GM10266 (cell line): ENCODE measurements around the gene OR56A1.
"Not testable (repeated sequence)": the region's sequence is repeated elsewhere in the genome, so short reads cannot be mapped to it uniquely, and the experiment has no call there.

ENCODE experiments used
- DNase-seq: peaks from one replicate; pipeline ENCODE4 v3.0.0; 2012; ENCODE audit errors: extremely low spot score
- CTCF ChIP-seq: IDR thresholded peaks from 2 replicates; pipeline ENCODE4 v1.5.1; 2012; ENCODE audit warnings: mild to moderate bottlenecking, low read depth; ENCODE audit not compliant: control insufficient read depth, insufficient read depth; ENCODE audit errors: missing control alignments

OR56A1 gene

DNA sequence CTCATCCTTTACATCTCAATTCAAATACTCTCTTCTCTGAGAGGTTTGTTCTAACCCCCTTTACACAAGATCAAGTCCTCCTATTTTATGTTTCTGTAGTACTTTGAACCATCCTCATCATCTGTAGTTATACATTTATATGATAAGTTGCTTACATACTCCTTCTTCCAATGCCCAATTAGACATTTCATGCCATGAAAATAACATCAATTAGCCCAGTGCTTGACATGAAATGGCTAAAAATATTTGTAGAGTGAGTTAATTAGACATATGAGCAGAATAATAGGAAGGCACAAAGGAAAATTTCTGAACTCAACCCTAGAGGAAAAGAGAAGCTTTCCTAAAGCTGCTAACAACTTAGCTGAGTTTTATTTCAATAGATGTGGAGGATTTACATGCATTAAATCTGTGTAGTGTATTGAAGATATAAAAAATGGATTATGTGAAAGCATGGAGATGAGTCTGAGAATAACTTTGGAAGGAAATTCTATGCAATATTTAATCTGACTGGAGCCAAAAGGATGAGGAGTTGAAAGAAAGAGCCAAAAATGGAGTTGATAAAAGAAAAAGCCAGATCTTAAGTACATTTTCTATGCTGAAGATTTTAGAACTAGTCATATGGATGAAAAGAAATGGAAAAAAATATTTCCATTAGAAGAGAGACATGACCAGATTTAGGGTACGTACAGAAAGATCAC is at the start of gene OR56A1:
TSS of gene OR56A1 (minus strand) at position 51 of the 698 bp plus-strand sequence. CDS start 3,066 bp downstream, outside the sequence.
- TF ChIP-seq CTCF: no peak
- no peak for DNase-seq

DNA sequence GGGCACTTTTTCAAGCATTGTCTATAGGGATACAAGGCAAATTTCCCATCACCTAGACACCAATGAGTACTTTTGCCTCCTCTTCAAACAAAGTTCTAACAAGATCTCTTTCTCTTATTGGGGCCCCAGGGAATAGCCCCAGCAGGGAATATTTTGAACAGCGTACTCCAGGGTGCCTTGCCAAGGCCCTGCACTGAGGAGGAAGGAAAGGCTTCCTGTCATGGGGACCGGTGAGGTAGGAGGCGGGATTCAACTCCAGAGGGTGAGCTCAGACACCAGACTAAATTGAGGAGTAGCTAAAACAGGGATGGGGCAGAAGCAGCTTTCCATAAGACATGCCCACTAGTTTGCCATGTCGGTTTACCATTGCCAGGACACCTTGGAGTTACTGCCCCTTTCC is 48.9 kb upstream of the OR56A1 start:
- TF ChIP-seq CTCF: no peak
- no peak for DNase-seq

- TF ChIP-seq CTCF: no peak
- no peak for DNase-seq
Observed at GRCh38 chr11:6077723-6078122, 47.2 kb upstream of the OR56A1 start.

- not testable (repeated sequence) for DNase-seq
Observed at GRCh38 chr11:6076443-6076842, 45.9 kb upstream of the OR56A1 start.

GRCh38 chr11:6067502-6067901 is 36.9 kb upstream of the OR56A1 start:
- TF ChIP-seq CTCF: no peak

GRCh38 chr11:6062691-6063358 is 32.3 kb upstream of the OR56A1 start:
- TF ChIP-seq CTCF: peak; percentile 22
- DNase-seq: no peak

More at GRCh38 chr11:6067502-6067901, 36.9 kb upstream of the OR56A1 start:
- DNase-seq: no peak

DNA sequence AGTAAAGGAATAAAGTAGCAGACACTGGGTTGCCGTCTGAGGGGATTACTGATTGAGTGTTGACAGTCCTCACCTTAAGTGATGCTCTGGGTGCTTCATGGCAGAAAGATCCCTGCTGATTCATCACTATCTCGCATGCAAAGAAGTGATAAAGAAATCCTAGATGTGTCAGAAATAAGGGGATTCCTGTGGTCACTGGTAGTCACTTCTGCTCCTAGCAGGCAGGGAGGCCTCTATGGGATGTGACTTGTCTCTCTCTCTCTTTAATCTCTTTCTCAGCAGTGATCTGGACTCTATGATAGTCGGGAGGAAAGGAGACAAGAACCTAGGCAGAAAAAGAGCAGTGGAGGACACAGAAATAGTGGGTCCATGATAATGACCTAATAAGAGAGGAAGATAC is 30.9 kb upstream of the OR56A1 start:
- TF ChIP-seq CTCF: no peak
- no peak for DNase-seq
